SIG-M5 treated with dmso at 0.1 percent for 504 hours (cell line): Measurements from ENCODE around the gene NAP1L1.

Experiments used
- DNase-seq: peaks from one replicate; lab custom pipeline; 2025; ENCODE audit not compliant: unreplicated experiment; lab: John Stamatoyannopoulos, UW

NAP1L1 gene

GRCh38 chr12:76083904-76084862 lies at the start of gene NAP1L1:
TSS of gene NAP1L1 (minus strand) at chr12:76084685. CDS start at chr12:76074219, 10,466 bp downstream.
- DNase-seq = peak; percentile 97

- DNase-seq = no peak
These were observed 43.1 kb upstream of the NAP1L1 start for GRCh38 chr12:76127588-76127987.

- no peak for DNase-seq
These were observed 40.0 kb upstream of the NAP1L1 start for GRCh38 chr12:76124456-76124855.

GRCh38 chr12:76123259-76124212 lies 39.1 kb upstream of the NAP1L1 start:
- no peak for DNase-seq

GRCh38 chr12:76119887-76120286 lies 35.4 kb upstream of the NAP1L1 start:
- DNase-seq = no peak

GRCh38 chr12:76117751-76118150 lies 33.3 kb upstream of the NAP1L1 start:
- DNase-seq = no peak

- DNase-seq = no peak
These were observed 32.7 kb upstream of the NAP1L1 start for GRCh38 chr12:76117067-76117691.

- DNase-seq = no peak
These were observed 29.6 kb upstream of the NAP1L1 start for GRCh38 chr12:76113800-76114757.

GRCh38 chr12:76111209-76111749 lies 26.8 kb upstream of the NAP1L1 start:
- DNase-seq = no peak

GRCh38 chr12:76109879-76110278 lies 25.4 kb upstream of the NAP1L1 start:
- no peak for DNase-seq

GRCh38 chr12:76108356-76108755 lies 23.9 kb upstream of the NAP1L1 start:
- no peak for DNase-seq

- no peak for DNase-seq
These were observed 22.1 kb upstream of the NAP1L1 start for GRCh38 chr12:76106631-76107030.

- no peak for DNase-seq
These were observed 19.5 kb upstream of the NAP1L1 start for GRCh38 chr12:76103958-76104357.

GRCh38 chr12:76101739-76102385 lies 17.4 kb upstream of the NAP1L1 start:
- DNase-seq = no peak

- no peak for DNase-seq
These were observed 11.7 kb upstream of the NAP1L1 start for GRCh38 chr12:76096079-76096646.

- no peak for DNase-seq
These were observed 10.3 kb upstream of the NAP1L1 start for GRCh38 chr12:76094754-76095153.

- no peak for DNase-seq
These were observed 6.8 kb upstream of the NAP1L1 start for GRCh38 chr12:76091246-76091754.

- peak; percentile 45 for DNase-seq
These were observed 1.0 kb upstream of the NAP1L1 start for GRCh38 chr12:76085520-76085868.
